ENCODE data around the gene LRRC9.

DNA sequence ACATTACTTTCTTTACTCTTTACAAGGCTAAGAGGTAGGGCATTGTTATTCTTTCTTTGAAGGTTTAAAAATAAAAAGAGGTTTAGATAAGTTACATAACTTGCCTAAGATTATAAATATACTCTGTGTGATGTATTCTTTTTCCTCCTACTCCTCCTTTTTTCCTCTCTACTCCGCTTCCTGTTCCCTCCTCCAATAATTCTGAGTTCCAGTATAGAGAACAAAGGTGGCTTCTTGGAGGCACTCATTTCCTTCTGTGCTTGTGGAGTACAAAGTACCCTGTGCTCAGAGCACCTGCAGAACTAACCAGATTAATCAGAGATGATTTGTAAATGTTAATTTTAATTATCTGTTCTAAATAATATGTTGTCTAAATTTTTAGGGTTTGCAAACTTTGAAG is 11.3 kb downstream of the LRRC9 start:
- no peak for TF ChIP-seq EZH2phosphoT487 (IDR thresholded peaks at IDR 0.05; ENCODE audit: borderline replicate concordance, low read length)
- TF ChIP-seq, protein P1, sequence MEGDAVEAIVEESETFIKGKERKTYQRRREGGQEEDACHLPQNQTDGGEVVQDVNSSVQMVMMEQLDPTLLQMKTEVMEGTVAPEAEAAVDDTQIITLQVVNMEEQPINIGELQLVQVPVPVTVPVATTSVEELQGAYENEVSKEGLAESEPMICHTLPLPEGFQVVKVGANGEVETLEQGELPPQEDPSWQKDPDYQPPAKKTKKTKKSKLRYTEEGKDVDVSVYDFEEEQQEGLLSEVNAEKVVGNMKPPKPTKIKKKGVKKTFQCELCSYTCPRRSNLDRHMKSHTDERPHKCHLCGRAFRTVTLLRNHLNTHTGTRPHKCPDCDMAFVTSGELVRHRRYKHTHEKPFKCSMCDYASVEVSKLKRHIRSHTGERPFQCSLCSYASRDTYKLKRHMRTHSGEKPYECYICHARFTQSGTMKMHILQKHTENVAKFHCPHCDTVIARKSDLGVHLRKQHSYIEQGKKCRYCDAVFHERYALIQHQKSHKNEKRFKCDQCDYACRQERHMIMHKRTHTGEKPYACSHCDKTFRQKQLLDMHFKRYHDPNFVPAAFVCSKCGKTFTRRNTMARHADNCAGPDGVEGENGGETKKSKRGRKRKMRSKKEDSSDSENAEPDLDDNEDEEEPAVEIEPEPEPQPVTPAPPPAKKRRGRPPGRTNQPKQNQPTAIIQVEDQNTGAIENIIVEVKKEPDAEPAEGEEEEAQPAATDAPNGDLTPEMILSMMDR (IDR thresholded peaks at IDR 0.05; ENCODE audit: low read depth, low read length, poor library complexity, severe bottlenecking) = no peak
